ENCODE results near the gene HBB.

Gene HBB

DNA sequence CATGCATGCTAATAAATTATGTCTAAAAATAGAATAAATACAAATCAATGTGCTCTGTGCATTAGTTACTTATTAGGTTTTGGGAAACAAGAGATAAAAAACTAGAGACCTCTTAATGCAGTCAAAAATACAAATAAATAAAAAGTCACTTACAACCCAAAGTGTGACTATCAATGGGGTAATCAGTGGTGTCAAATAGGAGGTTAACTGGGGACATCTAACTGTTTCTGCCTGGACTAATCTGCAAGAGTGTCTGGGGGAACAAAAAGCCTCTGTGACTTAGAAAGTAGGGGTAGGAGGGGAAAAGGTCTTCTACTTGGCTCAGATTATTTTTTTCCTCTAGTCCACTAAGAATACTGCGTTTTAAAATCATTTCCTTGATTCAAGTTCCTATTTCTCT lies 810 bp upstream of the HBB start:
- no peak for DNase-seq (ENCODE audit: low read depth in 2 of 2)

DNA sequence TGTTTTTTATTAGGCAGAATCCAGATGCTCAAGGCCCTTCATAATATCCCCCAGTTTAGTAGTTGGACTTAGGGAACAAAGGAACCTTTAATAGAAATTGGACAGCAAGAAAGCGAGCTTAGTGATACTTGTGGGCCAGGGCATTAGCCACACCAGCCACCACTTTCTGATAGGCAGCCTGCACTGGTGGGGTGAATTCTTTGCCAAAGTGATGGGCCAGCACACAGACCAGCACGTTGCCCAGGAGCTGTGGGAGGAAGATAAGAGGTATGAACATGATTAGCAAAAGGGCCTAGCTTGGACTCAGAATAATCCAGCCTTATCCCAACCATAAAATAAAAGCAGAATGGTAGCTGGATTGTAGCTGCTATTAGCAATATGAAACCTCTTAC lies 1.4 kb downstream of the HBB start:
- DNase-seq (ENCODE audit: low read depth in 2 of 2), result no peak

DNA sequence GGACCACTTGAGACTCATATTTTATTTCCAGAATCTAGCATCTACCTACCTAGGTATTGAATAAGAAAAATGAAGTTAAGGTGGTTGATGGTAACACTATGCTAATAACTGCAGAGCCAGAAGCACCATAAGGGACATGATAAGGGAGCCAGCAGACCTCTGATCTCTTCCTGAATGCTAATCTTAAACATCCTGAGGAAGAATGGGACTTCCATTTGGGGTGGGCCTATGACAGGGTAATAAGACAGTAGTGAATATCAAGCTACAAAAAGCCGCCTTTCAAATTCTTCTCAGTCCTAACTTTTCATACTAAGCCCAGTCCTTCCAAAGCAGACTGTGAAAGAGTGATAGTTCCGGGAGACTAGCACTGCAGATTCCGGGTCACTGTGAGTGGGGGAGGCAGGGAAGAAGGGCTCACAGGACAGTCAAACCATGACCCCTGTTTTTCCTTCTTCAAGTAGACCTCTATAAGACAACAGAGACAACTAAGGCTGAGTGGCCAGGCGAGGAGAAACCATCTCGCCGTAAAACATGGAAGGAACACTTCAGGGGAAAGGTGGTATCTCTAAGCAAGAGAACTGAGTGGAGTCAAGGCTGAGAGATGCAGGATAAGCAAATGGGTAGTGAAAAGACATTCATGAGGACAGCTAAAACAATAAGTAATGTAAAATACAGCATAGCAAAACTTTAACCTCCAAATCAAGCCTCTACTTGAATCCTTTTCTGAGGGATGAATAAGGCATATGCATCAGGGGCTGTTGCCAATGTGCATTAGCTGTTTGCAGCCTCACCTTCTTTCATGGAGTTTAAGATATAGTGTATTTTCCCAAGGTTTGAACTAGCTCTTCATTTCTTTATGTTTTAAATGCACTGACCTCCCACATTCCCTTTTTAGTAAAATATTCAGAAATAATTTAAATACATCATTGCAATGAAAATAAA lies 2.1 kb downstream of the HBB start:
- no peak for DNase-seq (ENCODE audit: low read depth in 2 of 2)

DNA sequence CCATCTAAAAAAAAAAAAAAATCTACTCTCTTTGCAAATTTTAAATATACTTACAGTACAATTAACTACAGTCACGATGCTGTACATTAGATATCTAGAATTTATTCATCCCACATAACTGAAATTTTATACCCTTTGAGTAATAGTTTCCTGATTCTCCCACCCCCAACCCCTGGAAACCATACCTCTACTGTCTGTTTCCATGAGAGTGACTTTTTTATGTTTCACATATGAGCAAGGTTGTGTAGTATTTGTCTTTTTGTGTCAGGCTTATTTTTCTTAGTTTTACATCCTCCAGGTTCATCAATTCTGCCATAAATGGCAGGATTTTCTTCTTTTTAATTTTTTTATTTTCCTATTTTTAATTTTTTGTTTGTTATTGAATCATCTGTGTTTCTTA lies 3.2 kb downstream of the HBB start:
- no peak for DNase-seq (ENCODE audit: low read depth in 2 of 2)

DNA sequence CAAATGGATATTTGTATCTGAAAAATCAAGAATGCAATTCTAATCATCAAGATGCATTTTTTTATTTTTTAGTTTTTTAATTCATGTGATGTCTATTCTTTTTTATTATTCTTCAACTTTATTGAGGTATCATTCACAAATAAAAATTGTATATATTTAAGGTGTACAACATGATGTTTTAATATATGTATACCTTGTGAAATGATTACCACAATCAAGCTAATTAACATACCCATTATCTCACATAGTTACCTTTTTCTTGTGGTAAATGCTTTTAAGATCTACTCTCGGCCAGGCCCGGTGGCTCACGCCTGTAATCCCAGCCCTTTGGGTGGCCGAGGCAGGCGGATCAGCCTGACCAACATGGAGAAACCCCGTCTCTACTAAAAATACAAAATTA lies 3.7 kb downstream of the HBB start:
- no peak for DNase-seq (ENCODE audit: low read depth in 2 of 2)

DNA sequence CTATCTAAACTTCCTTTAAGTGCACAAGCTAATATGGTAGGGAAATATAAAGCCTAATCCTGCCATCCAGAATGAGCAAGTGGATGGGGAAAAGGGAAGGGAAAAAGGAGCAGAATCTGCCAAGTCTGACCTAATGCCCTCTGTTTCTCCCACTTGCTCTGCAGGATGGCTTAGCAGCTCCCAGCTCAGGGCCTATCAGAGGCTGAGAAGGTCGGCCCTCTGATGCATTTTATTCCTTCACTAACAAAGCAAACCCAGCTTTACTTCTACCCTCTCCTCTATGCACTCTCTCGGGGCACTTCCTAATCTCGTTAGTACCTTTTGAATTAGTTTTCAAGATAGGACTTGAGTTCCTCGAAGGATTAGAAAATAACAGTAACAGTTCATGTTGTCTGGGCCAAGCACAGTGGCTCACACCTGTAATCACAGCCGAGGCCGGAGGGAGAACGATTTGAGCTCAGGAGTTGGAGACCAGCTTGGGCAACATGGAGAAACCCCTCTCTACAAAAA lies 16.4 kb downstream of the HBB start:
- no peak for DNase-seq (ENCODE audit: low read depth in 2 of 2)

DNA sequence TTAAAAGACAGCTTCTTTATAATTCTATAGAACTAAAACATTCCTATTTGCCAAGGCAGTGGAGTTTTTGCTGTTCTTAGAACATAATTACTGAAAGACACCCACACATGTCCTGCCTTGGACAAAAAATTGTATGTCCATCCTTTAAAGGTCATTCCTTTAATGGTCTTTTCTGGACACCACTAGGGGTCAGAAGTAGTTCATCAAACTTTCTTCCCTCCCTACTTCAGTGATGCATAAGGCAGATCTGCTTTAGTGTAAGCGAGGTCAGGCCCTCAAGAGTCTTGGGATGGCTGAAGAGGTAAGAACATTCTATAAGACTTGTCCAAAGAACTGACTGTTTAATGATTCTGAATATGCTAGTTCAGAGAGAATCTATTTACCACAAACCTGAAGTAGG lies 22.1 kb downstream of the HBB start:
- no peak for DNase-seq (ENCODE audit: low read depth in 2 of 2)

DNA sequence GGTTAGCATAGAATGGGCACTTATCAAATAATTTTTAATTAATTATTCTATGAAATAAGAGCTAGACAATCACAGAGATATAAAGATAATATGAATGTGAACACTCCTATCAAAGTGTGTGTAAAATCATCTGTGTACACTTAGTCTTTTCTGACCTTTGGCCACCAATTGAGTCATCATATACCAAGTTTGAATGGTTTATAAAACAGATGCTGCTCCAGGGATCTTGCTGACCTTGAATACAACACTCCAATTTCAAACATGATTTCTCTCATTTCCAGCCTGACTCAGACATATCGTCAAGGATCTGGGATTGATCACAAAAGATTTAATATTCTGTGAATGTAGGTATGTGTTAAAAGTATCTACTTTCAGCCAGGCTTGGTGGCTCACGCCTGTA lies 23.5 kb downstream of the HBB start:
- DNase-seq (ENCODE audit: low read depth in 2 of 2), result no peak

DNA sequence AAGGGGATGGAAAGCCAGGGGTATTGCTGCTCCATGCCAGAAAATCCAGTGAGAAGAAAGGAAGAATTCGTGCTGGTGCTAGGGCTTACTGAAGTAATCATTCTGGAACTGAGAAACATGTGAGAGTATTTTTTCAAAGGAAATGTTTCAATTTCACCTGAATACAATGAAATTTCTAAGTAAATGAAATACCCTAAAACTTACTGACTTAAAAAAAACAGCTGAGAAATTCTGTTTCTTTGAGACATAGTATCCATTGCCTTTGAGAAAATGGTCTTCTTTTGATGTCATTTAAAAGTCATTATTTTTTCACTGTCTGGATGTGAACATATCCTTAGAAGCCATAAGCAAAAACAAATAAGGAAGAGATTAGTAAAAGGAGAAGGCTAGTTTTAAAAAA lies 26.3 kb downstream of the HBB start, which contains the start of gene OR51V1:
Gene OR51V1, minus strand, starts transcription at position 101 of the 400 bp plus-strand sequence. Its CDS starts 0 bp downstream, at position 101.
- no peak for DNase-seq (ENCODE audit: low read depth in 2 of 2)

DNA sequence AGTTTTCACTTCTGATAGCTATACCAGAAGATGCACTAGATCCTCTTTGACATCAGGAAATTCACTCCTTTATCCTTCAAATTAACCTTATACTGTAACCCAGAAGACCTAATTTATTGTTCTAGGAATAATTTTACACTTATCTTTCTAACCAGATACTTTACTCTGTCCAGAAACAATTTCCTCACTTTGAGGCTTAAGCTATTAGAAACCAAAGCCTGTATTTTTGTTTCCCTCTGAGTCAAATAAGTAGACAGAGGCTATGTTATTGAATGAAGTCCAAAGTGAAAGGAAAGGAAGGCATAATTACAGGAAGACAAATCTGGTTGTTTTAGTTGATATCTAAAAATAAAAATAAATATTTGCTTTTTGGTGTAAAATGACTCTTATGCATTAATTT lies 28.6 kb downstream of the HBB start:
- no peak for DNase-seq (ENCODE audit: low read depth in 2 of 2)

DNA sequence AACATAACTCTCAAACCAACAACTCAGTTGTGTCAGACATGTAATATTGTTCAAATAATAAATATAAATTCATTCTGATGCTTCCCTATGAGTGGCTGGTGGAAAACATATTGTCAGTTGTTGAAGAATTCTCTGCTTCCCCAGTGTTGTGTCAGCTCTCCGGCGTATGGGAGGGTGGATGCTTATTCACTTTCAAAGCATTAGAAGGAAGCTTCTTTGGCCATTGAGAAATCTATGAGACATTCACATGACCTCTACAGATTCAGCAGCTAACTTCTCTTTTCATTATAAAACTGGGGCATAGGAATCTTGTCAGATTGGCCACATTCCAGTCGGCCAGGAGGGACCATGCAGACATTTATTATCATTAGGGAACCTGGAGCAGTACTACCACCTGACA lies 29.3 kb downstream of the HBB start:
- no peak for DNase-seq (ENCODE audit: low read depth in 2 of 2)

DNA sequence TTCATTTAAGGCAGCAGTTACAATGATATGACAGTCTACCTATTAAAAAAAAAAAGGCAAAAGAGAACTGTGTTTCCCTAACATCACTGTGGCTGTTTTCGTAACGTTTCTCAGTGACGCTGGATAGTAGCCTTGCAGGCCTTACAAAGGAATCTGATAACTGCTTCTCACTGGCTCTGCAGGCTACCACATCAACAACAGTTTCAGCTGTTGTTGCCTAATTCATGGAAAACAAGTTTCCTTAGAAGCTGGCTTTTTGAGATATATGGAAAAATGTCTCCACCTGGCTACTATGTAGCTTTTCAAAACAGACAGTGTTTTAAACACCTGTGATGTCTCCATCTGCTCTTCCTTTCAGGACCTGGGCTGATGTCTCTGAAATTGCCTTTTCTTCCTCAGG lies 30.1 kb downstream of the HBB start:
- DNase-seq (ENCODE audit: low read depth in 2 of 2), result no peak

DNA sequence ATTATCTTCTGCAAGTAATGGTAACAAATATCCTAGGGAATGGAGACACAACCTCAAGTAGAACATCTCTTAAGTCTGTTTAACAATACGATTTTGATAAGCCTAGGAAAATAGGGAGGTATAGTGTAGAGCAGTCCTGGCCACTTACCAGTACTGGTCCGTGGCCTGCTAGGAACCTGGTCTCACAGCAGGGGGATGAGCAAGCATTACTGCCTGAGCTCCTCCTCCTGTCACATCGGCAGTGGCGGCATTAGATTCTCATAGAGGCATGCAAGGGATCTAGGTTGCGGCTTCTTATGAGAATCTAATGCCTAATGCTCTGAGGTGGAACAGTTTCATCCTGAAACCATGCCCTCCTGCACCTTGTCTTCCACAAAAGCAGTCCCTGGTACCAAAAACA lies 30.8 kb downstream of the HBB start:
- no peak for DNase-seq (ENCODE audit: low read depth in 2 of 2)

DNA sequence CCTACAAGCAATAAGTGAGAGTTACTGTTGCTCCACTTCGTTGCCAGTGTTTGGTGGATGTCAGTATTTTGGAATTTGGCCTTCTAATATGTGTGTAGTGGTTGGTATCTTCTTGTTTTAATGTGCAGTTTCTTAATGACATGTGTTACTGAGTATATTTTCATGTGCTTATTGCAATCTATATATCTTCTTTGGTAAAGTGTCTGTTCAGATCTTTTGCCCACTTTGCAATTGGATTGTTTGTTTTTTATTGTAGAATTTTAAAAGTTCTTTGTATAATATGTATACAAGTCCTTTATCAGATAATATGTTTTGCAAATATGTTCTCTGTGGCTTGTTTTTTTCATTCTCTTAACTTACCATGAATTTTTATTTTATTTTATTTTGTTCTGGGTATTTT lies 34.1 kb downstream of the HBB start:
- no peak for DNase-seq (ENCODE audit: low read depth in 2 of 2)

DNA sequence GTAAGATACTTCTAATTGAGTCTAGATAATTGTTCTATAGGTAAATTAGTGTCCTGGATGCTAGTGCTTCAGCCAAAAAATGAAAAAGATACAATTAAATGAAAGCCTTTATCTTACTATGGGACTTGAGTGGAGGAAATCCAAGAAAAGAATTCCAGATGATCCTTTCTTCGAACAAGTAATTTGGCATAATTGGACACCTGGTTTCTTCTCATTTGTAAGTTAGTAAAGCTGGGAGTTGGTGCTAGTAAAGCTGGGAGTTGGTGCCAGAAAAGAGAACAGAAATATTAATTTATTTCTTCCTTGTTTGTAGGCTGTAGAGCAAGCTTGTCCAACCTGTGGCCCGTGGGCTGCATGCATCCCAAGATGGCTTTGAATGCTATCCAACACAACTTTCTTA lies 38.7 kb downstream of the HBB start:
- no peak for DNase-seq (ENCODE audit: low read depth in 2 of 2)

DNA sequence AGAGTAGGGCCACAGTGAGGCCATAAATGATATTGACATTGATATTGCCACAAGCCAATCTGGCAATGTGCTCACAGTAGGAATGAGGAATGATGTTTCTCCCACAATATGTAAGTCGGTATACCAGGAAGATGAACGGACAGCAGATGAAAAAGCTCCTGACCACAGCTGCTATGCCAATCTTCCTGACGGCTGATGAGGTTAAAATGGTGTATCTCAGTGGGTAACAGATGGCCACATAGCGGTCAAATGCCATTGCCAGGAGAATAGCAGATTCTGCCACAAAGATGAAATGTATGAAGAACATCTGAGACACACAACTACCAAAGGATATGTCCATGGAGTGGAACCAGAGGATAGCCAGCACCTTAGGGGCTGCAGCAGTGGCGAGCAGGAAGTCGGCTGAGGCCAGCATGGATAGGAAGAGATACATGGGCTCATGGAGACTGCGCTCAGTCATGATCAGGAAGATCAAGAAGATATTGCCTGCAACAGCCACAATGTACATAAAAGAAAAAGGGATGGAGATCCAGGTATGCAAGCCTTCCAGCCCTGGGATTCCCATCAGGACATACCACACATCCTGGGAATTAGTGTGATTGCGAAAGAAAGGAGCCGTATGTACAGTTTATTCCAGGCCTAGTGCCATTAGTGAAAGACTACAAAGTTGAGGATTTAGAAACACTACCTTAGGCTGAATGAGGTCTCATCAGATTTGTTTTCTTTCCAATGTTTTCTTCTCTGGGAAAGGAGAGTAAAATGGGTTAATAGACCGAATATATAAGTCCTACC lies 48.6 kb downstream of the HBB start:
- no peak for DNase-seq (ENCODE audit: low read depth in 2 of 2)
